Parathyroid adenoma (tissue), 2 donors: ENCODE results near the gene MRM3.
"Not testable (repeated sequence)": the region's sequence is repeated elsewhere in the genome, so short reads cannot be mapped to it uniquely, and the experiment has no call there.

Experiments
- H2AFZ ChIP-seq: fragments of 300-600 bp; sonication (generic); one replicate; pipeline ENCODE4 v1.7.0; 2017; ENCODE audit warnings: antibody characterized with exemption, mild to moderate bottlenecking
- H3K27ac ChIP-seq: fragments of 300-600 bp; sonication (generic); one replicate; pipeline ENCODE4 v1.7.0; 2017
- H3K27me3 ChIP-seq: fragments of 300-600 bp; sonication (generic); one replicate; pipeline ENCODE4 v1.7.0; 2017; ENCODE audit warnings: low read length; ENCODE audit not compliant: control insufficient read depth, insufficient read depth
- H3K36me3 ChIP-seq: fragments of 300-600 bp; sonication (generic); one replicate; pipeline ENCODE4 v1.7.0; 2017; ENCODE audit warnings: low read length; ENCODE audit not compliant: control insufficient read depth, insufficient read depth
- H3K4me1 ChIP-seq: fragments of 300-600 bp; sonication (generic); one replicate; pipeline ENCODE4 v1.7.0; 2017; ENCODE audit warnings: control low read depth
- H3K4me2 ChIP-seq: fragments of 300-600 bp; sonication (generic); one replicate; pipeline ENCODE4 v1.7.0; 2017; ENCODE audit warnings: low read length
- H3K4me3 ChIP-seq: fragments of 300-600 bp; sonication (generic); one replicate; pipeline ENCODE4 v1.7.0; 2017; ENCODE audit warnings: low read depth, low read length
- H3K79me2 ChIP-seq: fragments of 300-600 bp; sonication (generic); one replicate; pipeline ENCODE4 v1.7.0; 2017; ENCODE audit warnings: control low read depth
- H3K9ac ChIP-seq: fragments of 300-600 bp; sonication (generic); one replicate; pipeline ENCODE4 v1.7.0; 2017; ENCODE audit warnings: mild to moderate bottlenecking
- H3K9me3 ChIP-seq: fragments of 300-600 bp; sonication (generic); one replicate; pipeline ENCODE4 v1.7.0; 2017; ENCODE audit warnings: low read length; ENCODE audit not compliant: control insufficient read depth
- TF ChIP-seq, protein P1 (sequence below): fragments of 300-600 bp; sonication (generic); IDR thresholded peaks from one replicate; pipeline ENCODE4 v1.7.0; 2017; ENCODE audit warnings: antibody characterized with exemption, mild to moderate bottlenecking
- donor health status: primary hyperparathyroidism.

The MRM3 gene

GRCh38 chr17:787641-788221 is 5.6 kb downstream of the MRM3 start:
- Histone ChIP-seq H3K9ac (no peak overlapping the region), H3K27ac (no peak overlapping the region), H3K4me3 (no peak overlapping the region), H3K4me2 (no peak overlapping the region), H3K9me3 (no peaks in the 10 kb centered on the region), H3K79me2 (peaks cover 13% of the 10 kb centered on the region), H3K36me3 (no peaks in the 10 kb centered on the region), H3K4me1 (peaks cover 3% of the 10 kb centered on the region), H2AFZ (no peak overlapping the region), H3K27me3 (no peaks in the 10 kb centered on the region)
- TF ChIP-seq, protein P1, sequence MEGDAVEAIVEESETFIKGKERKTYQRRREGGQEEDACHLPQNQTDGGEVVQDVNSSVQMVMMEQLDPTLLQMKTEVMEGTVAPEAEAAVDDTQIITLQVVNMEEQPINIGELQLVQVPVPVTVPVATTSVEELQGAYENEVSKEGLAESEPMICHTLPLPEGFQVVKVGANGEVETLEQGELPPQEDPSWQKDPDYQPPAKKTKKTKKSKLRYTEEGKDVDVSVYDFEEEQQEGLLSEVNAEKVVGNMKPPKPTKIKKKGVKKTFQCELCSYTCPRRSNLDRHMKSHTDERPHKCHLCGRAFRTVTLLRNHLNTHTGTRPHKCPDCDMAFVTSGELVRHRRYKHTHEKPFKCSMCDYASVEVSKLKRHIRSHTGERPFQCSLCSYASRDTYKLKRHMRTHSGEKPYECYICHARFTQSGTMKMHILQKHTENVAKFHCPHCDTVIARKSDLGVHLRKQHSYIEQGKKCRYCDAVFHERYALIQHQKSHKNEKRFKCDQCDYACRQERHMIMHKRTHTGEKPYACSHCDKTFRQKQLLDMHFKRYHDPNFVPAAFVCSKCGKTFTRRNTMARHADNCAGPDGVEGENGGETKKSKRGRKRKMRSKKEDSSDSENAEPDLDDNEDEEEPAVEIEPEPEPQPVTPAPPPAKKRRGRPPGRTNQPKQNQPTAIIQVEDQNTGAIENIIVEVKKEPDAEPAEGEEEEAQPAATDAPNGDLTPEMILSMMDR: no peak

DNA sequence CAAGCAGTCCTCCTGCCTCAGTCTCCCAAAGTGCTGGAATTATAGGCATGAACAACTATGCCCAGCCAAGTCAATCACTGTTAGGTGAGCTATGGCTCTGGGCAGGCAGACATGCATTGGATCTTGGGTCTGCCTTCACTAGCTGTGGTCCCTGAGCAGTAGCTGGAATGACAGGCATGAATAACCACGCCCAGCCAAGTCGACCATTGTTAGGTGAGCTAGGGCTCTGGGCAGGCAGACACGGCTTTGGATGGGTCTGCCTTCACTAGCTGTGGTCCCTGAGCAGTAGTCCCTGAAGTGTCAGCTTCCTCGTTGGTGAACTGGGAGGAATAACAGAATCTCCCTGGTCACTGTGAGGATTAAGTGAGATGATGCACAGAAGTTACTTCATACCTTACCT is 6.4 kb downstream of the MRM3 start:
- no peaks in the 10 kb centered on the region for H3K9me3 ChIP-seq
- H2AFZ ChIP-seq: no peak overlapping the region
- no peak overlapping the region for H3K27ac ChIP-seq
- no peak overlapping the region for H3K9ac ChIP-seq
- H3K79me2 ChIP-seq: peaks cover 7% of the 10 kb centered on the region
- no peak overlapping the region for H3K4me3 ChIP-seq
- H3K4me2 ChIP-seq: no peak overlapping the region
- no peaks in the 10 kb centered on the region for H3K27me3 ChIP-seq
- H3K4me1 ChIP-seq: no peaks in the 10 kb centered on the region
- H3K36me3 ChIP-seq: no peaks in the 10 kb centered on the region
- TF ChIP-seq, protein P1: no peak

DNA sequence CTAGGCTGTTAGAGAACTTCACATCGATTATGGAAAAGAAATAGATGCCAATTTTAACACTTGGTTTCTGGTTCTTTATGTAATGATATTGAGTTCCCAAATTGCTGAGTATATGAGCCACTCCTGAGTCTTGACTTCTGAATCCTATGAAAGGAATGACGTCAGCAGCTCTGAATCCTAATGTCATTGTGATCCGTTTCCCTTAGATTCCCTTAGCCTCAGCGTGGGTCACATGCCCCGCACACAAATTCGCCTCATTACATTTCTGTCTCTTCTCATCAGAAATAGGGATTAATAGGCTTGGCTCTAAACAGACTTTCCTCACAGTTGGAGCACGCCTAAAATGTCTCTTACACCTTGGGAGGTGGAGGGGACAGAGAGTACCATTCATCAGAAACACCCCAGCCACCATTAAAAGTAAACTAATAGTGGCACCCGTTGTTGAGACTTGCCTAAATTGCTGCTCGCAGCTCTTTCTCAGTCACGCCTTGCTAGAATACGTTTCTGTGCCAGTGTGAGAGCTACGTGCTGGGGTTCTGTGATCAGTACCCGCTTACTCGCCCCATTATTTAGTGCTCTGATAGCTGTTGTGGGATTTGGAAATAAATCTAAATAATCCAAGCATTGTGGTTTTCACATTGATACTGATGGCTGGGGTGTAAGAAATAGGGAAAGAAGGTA is 7.1 kb downstream of the MRM3 start:
- no peak overlapping the region for H3K27ac ChIP-seq
- H3K4me1 ChIP-seq: no peaks in the 10 kb centered on the region
- H3K4me2 ChIP-seq: no peak overlapping the region

DNA sequence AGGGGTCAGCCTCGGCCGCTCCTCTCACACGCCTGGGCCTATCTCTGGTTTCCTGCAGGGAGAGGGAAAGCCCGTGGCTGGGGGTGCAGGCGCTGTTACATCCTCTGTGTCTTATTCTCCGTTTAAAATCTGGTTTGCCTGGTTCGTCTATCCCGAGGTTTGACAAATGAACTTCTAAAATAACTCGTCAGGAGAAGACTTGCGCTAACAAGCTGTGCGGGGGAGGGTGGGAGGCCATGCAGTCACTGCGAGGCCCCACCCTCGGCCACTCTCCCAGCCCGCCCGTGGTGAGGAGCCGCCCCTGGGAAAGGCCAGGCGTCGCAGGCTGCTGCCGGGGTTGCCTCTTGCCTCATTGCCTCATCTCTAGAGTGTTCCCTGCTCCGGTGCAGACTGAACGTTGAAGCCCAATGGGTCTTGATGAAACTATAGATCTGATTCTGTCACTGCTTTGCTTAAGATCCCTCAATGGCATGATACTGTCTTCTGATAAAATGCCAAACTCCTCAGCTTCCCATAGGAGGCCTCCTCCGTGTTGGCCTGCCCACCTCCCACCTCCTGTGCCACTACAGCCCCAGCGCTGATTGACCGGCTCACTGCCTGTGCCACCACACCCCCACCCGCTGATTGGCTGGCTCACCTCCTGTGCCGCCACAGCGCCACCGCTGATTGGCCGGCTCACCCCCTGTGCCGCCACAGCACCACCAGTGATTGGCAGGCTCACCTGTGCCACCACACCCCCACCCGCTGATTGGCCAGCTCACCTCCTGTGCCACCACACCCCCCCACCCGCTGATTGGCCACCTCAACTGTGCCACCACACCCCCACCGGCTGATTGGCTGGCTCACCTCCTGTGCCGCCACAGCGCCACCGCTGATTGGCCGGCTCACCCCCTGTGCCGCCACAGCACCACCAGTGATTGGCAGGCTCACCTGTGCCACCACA is 8.0 kb downstream of the MRM3 start:
- not testable (repeated sequence) for H3K4me2 ChIP-seq, H3K4me3 ChIP-seq, H3K36me3 ChIP-seq, H3K9me3 ChIP-seq, H3K27me3 ChIP-seq, H3K9ac ChIP-seq, H3K4me1 ChIP-seq, H3K27ac ChIP-seq, H3K79me2 ChIP-seq, H2AFZ ChIP-seq

More for the DNA sequence above, 7.1 kb downstream of the MRM3 start:
- H2AFZ ChIP-seq: no peak overlapping the region
- no peaks in the 10 kb centered on the region for H3K9me3 ChIP-seq
- H3K79me2 ChIP-seq: peaks cover 7% of the 10 kb centered on the region
- TF ChIP-seq, protein P1: no peak
- H3K4me3 ChIP-seq: no peak overlapping the region
- no peak overlapping the region for H3K9ac ChIP-seq
- no peaks in the 10 kb centered on the region for H3K36me3 ChIP-seq
- no peaks in the 10 kb centered on the region for H3K27me3 ChIP-seq

DNA sequence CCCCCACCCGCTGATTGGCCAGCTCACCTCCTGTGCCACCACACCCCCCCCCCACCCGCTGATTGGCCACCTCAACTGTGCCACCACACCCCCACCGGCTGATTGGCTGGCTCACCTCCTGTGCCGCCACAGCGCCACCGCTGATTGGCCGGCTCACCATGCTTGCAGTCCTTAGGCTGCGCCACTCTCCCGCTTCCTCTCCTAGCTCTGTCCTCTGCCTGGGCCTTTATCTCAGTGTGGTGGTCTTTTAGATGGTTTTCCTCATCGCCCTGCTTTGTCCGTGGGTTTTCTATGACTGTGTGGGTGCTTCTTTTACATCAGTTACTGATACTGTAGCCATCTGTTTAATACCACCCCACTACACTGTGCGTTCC is 8.7 kb downstream of the MRM3 start:
- H3K79me2 ChIP-seq, H3K27ac ChIP-seq, H3K27me3 ChIP-seq, H3K9me3 ChIP-seq, H3K4me2 ChIP-seq, H3K4me1 ChIP-seq, H3K4me3 ChIP-seq, H3K36me3 ChIP-seq, H3K9ac ChIP-seq, H2AFZ ChIP-seq: not testable (repeated sequence)
